MCF 10A (cell line): ENCODE results near the gene DUSP9. TPM values are rescaled to one million over a fixed set of nuclear protein-coding genes. Genes with fewer than 3 reads are reported as not detected.

ENCODE experiments used
- BruUV-seq: library from RNA; stranded (reverse); fragments of 400-500 nt; replicated peaks from 2 replicates; lab custom pipeline; 2021; lab: Mats Ljungman, UMichigan
- CTCF ChIA-PET: fragments of 300-600 bp; sonication (Branson Sonifier 250); formaldehyde crosslinking; extraction: SDS; loops from one replicate; lab custom pipeline; 2021; ENCODE audit warnings: antibody characterized with exemption, inconsistent platforms; lab: Yijun Ruan, JAX
- POLR2A ChIA-PET: fragments of 300-600, 350-650 bp; sonication (Branson Sonifier 250); formaldehyde crosslinking; extraction: SDS; loops from one replicate; lab custom pipeline; 2020; ENCODE audit warnings: antibody characterized with exemption, inconsistent platforms; lab: Yijun Ruan, JAX
- DNase-seq: peaks from one replicate; pipeline ENCODE4 v3.0.0-alpha.2; 2018; ENCODE audit not compliant: unreplicated experiment
- H3K27ac Mint-ChIP-seq: one replicate; pipeline ENCODE4 v1.8.0; 2022; ENCODE audit warnings: mild to moderate bottlenecking, low read depth, mixed read lengths; ENCODE audit not compliant: unreplicated experiment
- H3K27me3 Mint-ChIP-seq: one replicate; pipeline ENCODE4 v1.8.0; 2022; ENCODE audit warnings: mixed read lengths; ENCODE audit not compliant: insufficient read depth, unreplicated experiment
- H3K36me3 Mint-ChIP-seq: one replicate; pipeline ENCODE4 v1.8.0; 2022; ENCODE audit warnings: mild to moderate bottlenecking, moderate library complexity, mixed read lengths; ENCODE audit not compliant: insufficient read depth, unreplicated experiment
- H3K4me1 Mint-ChIP-seq: one replicate; pipeline ENCODE4 v1.8.0; 2022; ENCODE audit warnings: mixed read lengths; ENCODE audit not compliant: insufficient read depth, unreplicated experiment
- H3K4me3 Mint-ChIP-seq: one replicate; pipeline ENCODE4 v1.8.0; 2022; ENCODE audit warnings: mild to moderate bottlenecking, moderate library complexity, mixed read lengths; ENCODE audit not compliant: unreplicated experiment
- H3K9me3 Mint-ChIP-seq: one replicate; pipeline ENCODE4 v1.8.0; 2022; ENCODE audit warnings: mixed read lengths; ENCODE audit not compliant: unreplicated experiment
- intact Hi-C: fragments of 100-400 bp; cut with micrococcal nuclease; formaldehyde crosslinking; loops from 2 replicates; pipeline ENCODE4 v1.14.1; 2022
- total RNA-seq: library from RNA; stranded (reverse); gene quantifications from 2 replicates; pipeline ENCODE4 v1.2.3, GENCODE V29; 2022
- TF ChIP-seq, protein P1 (sequence below): fragments of 200-600 bp; IDR thresholded peaks from one replicate; pipeline ENCODE4 v1.8.0; 2022; ENCODE audit warnings: antibody characterized with exemption, mild to moderate bottlenecking; ENCODE audit not compliant: unreplicated experiment

DUSP9 gene
- total RNA-seq, 1 experiment from 2014 or later = not detected

DNA sequence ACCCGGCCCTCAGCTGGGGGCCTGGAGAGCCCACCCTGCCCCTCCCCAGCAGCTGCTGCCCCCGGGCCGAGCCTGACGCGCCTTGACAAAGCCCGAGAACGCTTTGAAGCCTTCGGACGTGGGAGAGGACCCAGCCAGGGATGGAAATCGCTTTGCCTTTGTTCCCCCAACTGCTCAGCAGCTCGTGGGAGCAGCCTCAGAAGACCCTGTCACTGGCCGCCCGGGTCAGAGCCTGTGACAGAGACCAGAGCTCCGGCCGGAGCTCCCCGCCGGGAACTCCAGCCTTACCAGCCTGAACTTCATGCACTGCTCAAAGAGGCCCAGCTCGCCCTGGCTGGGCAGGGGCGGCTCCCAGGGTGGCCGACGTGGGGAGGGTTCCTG, 38.1 kb downstream of the DUSP9 start:
- no peaks in the 10 kb centered on the region for H3K9me3 Mint-ChIP-seq
- no peaks in the 10 kb centered on the region for H3K27me3 Mint-ChIP-seq
- no TSS peak for BruUV-seq
- no peak overlapping the region for H3K27ac Mint-ChIP-seq
- POLR2A ChIA-PET = interaction anchor here (0.7 kb wide), 1 partner anchor 39 kb away, joined by 3 read pairs; no protein-coding TSS in a partner anchor
- no peak for DNase-seq
- H3K4me3 Mint-ChIP-seq = no peak overlapping the region
- no peaks in the 10 kb centered on the region for H3K36me3 Mint-ChIP-seq
- CTCF ChIA-PET = interaction anchor here (0.6 to 1.5 kb wide), 4 partner anchors 23 to 130 kb away, joined by 3 to 4 read pairs (median 3); no protein-coding TSS in a partner anchor
- TF ChIP-seq, protein P1, sequence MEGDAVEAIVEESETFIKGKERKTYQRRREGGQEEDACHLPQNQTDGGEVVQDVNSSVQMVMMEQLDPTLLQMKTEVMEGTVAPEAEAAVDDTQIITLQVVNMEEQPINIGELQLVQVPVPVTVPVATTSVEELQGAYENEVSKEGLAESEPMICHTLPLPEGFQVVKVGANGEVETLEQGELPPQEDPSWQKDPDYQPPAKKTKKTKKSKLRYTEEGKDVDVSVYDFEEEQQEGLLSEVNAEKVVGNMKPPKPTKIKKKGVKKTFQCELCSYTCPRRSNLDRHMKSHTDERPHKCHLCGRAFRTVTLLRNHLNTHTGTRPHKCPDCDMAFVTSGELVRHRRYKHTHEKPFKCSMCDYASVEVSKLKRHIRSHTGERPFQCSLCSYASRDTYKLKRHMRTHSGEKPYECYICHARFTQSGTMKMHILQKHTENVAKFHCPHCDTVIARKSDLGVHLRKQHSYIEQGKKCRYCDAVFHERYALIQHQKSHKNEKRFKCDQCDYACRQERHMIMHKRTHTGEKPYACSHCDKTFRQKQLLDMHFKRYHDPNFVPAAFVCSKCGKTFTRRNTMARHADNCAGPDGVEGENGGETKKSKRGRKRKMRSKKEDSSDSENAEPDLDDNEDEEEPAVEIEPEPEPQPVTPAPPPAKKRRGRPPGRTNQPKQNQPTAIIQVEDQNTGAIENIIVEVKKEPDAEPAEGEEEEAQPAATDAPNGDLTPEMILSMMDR = no peak
- intact Hi-C loops = no loop called here
- no peaks in the 10 kb centered on the region for H3K4me1 Mint-ChIP-seq

DNA sequence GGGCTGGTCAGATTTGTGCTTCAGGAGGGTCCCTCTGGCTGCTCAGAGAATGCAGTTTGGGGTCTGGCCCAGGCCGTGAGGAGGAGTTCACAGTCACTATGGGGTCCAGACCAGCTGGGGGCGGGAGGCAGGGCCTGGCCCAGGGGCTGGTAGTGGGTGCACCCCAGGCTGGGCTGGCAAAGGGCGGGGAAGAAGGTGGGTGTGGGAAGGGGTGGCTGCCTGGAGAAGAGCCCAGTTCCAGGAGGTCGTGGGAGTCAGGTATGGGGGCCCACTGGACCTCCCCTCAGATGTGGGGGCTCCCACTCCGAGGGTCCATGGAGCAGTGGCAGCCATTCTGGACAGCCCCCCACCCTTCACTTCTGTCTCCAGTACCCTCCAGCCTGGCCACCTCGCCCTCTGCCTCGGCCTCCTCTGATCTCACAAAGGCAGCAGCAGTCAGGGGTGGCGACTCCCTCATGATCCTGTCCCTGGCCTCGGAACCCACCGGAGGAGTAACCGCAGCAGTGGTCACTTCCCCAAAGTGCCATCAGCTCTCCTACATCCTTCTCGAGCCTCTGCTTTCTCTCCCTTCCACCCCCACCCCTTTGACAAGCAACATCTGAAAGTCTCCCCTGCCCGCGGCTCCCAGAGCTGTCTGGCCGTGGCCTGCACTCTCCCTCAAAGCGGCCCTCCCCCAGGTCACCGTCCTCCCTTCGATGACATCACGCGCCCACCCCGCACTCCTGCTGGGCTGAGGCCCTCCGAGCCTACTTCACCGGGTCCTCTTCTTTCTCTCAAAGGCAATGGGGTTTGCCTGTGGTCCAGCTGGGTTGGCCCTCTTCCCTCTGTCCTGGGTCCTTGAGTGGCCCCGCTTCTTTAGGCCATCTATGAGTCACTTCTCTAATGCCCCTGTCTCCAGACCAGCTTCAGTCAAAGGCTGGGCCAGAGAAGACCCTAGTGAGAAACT, 39.0 kb downstream of the DUSP9 start:
- Mint-ChIP-seq H3K36me3 (peaks cover 5% of the 10 kb centered on the region), H3K9me3 (no peaks in the 10 kb centered on the region), H3K27me3 (no peaks in the 10 kb centered on the region), H3K27ac (no peak overlapping the region), H3K4me1 (no peaks in the 10 kb centered on the region), H3K4me3 (no peak overlapping the region)
- intact Hi-C loops = no loop called here
- CTCF ChIA-PET = interaction anchor here (0.6 to 1.6 kb wide), 6 partner anchors 17 to 145 kb away, joined by 3 to 5 read pairs (median 3); no protein-coding TSS in a partner anchor
- TF ChIP-seq, protein P1 = no peak
- BruUV-seq = no TSS peak
- DNase-seq = no peak
- POLR2A ChIA-PET = interaction anchor here (0.7 kb wide), 1 partner anchor 40 kb away, joined by 3 read pairs; no protein-coding TSS in a partner anchor

DNA sequence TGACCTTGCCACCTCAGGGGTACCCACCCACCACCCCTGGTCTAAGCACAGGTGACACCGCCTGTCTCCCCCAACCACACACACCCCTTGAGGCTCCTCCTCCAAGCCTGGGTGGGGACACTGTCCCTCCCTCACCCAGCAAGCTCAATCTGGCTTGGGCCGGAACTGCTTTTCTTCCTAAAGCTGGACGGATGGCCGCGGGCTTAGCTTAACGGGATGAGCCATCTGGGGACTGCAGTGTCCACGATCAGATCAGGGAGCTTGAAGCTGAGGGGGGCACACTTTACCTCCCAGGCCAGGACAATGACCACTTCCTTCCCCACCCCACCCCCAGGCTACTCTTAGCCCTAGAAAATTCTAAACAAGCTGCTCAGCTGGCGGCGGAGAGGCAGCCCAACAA, 39.7 kb downstream of the DUSP9 start:
- DNase-seq = no peak
- Mint-ChIP-seq H3K27me3 (no peaks in the 10 kb centered on the region), H3K9me3 (no peaks in the 10 kb centered on the region), H3K27ac (no peak overlapping the region), H3K4me3 (no peak overlapping the region), H3K36me3 (peaks cover 6% of the 10 kb centered on the region), H3K4me1 (no peaks in the 10 kb centered on the region)
- intact Hi-C loops = no loop called here
- ChIA-PET CTCF (interaction anchor here (0.6 to 1.6 kb wide), 6 partner anchors 18 to 652 kb away, joined by 3 to 5 read pairs (median 3); no protein-coding TSS in a partner anchor), POLR2A (interaction anchor here (0.6 to 0.8 kb wide), 2 partner anchors 22 to 72 kb away, joined by 3 read pairs; no protein-coding TSS in a partner anchor)
- TF ChIP-seq, protein P1 = no peak
- BruUV-seq = no TSS peak
